ENCODE data around the gene CSNK1G1.
"Not testable (repeated sequence)": the region's sequence is repeated elsewhere in the genome, so short reads cannot be mapped to it uniquely, and the experiment has no call there.

Gene CSNK1G1

DNA sequence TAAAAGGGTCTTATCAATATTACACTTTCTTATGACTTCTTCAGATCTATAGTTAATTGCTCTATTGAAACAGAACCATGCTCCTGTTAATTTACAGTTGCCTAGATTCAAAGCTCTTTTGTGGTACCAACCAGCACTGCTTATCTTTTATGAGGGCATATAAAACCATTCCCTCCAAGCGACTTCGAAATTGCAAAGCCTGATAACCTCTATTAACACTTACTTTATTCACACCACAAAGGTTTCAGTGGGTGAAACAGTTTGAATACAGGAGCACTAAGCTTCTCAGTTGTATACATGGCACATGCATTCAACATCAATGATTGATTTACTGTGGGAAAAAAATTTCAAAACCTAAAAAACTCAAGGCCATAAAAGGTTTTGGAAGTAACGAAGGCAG is 118.3 kb downstream of the CSNK1G1 start:
- no peak for DNase-seq (ENCODE audit: low spot score)

DNA sequence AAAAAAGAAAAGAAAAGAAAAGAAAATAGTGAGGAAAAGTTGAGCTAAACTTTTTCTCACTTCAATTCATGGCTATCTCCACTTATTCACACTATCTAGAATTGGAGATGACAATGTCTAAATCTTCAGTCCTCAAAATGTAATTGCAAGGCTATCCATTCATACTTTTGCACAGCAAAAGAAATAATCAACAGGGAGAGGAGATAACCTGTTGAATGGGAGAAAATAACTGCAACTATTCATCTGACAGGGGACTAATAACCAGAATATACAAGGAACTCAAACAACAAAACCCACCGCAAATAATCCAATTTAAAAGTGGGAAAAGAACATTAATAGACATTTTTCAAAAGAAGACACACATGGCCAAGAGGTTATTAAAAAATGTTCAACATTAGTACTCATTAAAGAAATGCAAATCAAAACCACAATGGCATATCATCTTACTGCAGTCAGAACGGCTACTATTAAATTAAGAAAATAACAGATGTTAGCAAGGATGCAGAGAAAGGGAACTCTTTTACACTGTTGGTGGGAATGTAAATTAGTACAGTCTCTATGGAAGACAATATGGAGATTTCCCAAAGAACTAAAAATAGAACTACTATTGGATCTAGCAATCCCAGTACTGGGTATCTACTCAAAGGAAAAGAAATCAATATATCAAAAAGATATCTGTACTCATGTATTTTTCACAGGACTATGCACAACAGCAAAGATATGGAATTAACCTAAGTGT is 119.6 kb downstream of the CSNK1G1 start:
- no peak for DNase-seq (ENCODE audit: low spot score)

DNA sequence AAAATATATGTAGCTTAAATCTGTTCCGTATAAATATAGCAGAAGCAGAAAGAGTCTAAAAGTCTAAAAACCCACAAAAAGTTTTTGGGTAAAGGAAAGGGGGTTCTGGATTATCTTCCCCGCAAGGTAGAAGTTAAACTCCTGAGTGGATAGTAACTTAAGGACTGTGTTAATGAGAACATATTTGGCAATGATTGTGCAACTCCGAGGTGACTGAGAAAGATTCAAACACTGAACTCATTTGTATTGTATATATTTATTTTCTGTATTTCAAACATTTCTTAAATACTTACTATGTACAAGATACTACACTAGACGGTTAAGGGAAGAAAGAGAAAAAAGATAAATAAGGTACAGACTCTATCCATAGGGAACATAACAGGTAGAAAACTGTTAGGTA is 120.4 kb downstream of the CSNK1G1 start:
- no peak for DNase-seq (ENCODE audit: low spot score)

DNA sequence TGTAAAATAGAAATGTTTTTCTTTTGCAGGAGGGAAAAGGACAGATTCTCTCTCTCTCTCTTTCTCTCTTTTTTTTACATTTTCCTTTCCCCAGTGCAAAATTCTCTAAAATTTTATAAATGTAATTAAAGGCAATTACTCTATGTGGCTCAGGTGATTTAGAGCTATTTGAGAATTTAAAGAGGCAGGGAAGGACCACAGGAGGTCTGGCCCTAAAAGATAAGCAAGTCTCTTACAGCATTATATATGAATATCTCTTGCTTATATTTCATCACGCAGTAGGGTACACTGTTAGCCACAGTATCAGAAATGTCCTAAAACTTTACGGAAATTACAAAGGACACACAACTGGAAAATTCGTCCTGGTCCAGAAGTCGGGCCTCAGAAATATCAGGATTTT is 122.7 kb downstream of the CSNK1G1 start:
- no peak for DNase-seq (ENCODE audit: low spot score)

DNA sequence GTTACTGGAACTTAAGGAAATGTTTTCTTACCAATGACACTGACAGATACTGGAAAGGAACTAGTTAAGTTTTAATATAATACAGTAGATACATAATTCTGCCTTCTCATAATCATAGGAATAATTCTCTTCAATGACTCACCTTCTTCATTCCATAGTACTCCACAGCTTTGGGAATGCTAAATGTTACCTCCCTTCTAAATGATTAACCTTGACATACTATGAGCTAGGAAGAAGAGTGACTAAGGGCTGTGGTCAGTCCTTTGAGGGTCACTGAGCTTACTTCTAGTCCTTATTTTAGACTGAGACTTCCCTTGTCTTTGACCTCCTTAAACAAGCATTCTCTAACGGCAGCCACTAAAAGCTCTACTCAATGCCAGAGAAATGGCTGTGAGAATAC is 123.6 kb downstream of the CSNK1G1 start:
- DNase-seq (ENCODE audit: low spot score): no peak

DNA sequence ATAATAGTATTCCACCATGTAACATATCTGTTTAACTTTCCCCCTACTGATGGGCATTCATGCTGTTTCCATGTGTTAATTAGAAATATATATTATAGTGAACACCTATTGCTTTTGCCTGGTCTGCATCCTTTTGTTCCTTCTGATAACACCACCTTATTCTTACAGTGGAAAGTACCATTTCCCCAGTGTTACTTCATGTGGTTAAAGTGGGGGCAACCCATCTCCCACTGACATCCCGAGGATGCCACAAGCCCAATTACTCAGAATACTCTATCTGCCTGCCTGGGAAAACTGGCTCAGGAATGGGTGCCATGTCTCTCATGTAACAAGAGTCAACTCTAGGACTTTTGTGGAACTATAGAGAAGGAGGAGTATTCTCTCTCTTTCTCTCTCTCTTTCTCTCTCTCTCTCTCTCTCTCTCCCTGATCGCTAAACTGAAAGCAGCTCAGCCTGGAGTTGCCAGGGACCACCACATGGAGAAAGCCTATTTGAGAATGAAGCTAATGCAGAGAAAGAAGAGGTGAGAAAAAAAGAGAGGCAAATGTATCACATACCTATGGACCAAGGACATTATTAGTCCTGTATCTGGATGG is 126.7 kb downstream of the CSNK1G1 start:
- no peak for DNase-seq (ENCODE audit: low spot score)

DNA sequence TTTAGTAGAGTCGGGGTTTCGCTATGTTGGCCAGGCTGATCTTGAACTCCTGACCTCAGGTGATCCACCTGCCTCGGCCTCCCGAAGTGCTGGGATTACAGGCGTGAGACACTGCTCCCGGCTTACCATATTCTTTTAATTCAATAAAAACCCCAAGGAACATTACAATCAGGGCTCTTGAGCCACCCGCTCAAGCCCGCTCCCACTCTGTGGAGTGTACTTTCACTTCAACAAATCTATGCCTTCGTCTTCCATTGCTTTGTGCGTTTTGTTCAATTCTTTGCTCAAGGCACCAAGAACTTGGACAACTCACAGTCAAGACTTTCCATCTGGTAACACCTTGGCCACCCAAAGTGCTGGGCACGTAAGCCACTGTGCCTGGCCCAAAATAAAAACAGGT is 130.2 kb downstream of the CSNK1G1 start:
- DNase-seq (ENCODE audit: low spot score): no peak

DNA sequence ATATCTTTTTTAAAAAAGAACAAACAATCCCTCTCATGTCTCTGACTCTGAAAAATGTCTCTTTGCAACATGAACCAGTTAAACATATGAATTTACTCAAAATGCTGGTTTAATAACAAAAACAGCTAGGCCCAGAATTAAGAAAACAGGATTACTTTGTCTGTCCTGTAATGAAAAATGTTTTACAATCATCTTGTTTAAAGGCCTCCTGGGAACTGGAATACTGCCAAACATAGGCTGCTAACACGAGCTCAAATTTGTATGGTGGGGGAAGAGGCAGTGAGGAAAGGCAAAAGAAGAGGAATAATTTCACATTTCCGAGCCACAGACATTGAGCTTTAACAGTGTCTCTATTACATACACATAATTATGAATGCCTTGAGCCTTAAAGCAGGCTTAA is 131.5 kb downstream of the CSNK1G1 start:
- DNase-seq (ENCODE audit: low spot score): no peak

DNA sequence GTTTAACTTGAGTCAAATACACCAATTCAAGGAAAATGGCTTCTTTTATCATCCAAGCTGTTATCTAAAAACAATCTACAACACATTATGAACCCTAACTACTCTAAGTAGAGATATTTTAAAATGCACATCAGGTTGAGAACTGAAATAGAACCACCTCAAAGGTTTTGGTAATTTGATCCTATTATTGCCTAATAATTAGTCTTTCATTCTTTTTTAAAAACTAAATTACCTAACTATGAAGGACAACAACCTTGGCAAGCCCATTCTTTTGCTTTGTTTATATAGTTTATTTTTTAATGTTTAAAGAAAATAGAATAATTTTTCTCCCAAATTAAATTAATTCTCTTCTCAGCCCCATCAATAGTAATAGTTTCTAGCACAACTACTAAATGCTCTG is 132.1 kb downstream of the CSNK1G1 start:
- DNase-seq (ENCODE audit: low spot score): no peak

DNA sequence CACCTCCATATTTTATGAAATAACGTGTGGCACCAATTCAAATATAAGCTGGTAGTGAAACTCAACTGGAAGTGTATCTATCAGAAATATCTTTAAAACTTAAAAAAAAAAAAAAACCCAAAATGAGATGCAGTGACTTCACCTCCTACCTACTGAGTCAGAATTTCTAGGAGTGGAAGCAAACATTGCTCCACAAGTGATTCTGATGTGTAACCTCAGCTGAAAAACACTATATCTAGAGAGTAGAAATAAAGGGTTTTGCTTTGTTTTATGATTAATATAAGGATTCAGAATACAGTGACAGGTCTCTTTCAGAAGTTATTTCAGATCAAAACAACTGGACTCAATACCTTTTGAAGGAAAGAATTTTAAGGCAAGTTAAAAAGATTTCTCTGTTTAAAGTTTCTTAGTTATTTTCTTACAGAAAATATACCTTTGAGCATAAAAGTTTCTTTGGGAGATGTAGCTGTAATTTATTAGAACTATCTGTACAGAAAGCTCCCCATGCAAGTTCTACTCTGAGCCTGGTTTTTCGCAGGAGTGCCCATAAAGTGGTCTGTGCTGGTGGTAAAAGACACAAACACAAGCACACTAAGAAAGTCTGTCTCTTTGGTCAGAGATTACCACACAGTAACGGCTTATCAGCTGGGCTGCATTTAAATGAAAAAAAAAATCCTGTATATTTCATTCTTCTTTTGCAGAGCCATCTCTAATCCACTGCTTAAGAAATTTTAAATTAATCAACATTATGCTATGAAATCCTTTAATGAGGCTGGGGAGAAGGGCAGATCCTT is 133.2 kb downstream of the CSNK1G1 start:
- DNase-seq (ENCODE audit: low spot score): no peak

DNA sequence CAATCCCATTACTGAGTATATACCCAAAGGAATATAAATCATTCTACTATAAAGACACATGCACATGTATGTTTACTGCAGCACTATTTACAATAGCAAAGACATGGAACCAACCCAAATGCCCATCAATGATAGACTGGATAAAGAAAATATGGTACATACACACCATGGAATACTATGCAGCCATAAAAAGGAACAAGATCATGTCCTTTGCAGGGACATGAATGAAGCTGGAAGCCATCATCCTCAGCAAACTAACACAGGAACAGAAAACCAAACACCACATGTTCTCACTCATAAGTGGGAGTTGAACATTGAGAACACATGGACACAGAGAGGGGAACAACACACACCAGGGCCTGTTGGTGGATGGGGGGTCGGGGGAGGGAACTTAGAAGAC is 134.1 kb downstream of the CSNK1G1 start:
- not testable (repeated sequence) for DNase-seq (ENCODE audit: low spot score)

DNA sequence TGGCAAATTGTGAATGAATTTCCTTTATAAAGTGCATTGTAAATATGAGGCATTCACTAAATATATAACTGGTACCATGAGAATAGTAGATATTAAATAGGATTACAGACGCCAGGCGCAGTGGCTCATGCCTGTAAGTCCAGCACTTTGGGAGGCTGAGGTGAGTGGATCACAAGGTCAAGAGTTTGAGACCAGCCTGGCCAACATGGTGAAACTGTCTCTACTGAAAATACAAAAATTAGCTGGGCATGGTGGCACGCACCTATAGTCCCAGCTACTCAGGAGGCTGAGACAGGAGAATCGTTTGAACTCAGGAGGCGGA is 138.6 kb downstream of the CSNK1G1 start:
- not testable (repeated sequence) for DNase-seq (ENCODE audit: low spot score)

DNA sequence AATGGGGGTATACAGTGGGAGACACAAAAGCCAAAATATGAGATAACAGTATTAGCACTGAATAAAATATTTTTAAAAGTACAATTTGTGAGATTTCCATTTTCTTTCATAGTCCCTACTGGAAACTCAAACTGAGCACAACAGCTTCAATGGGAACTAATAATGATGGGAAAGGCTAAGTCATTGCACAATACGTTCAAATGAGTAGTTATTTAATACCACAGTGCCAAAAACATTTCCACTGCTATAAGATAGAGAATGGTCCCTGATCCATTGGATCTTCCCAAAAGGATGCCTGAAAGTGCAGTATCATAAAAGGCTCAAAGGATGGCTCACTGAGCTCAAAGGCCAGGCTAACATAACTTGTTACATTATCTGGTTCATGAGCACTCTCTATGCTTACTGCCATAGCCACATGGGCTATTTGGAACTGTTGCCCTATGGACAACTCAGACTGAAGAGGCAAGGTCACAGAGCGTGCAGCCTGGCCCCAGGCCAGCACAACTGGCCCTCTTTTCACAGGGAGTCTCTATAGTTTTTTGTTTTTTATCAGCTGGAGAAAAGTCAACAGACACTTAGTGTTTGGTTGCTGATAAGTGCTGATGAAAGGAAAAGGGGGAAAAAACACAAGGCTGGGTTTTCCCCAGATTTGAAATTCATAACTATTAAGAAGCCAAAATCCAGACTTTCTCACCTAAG is 139.1 kb downstream of the CSNK1G1 start:
- DNase-seq (ENCODE audit: low spot score): no peak

DNA sequence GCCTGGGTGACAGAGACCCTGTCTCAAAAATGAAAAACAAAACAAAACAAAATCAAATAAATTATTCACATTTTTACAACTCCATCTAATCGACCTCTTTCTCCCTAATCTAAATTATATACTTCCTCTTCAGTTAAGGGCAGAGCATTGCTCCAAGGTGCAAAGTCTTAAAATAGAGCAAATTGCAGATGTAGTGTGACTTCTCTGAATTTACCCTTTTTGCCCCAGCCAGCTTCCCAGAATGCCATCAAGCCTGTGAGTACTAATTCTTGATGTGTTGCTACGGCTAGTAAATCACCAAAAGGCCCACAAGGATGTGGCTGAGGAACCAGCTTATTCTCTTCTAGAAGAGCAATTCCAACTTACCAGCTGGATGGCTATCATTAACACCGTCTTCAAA is 139.8 kb downstream of the CSNK1G1 start:
- DNase-seq (ENCODE audit: low spot score): no peak

DNA sequence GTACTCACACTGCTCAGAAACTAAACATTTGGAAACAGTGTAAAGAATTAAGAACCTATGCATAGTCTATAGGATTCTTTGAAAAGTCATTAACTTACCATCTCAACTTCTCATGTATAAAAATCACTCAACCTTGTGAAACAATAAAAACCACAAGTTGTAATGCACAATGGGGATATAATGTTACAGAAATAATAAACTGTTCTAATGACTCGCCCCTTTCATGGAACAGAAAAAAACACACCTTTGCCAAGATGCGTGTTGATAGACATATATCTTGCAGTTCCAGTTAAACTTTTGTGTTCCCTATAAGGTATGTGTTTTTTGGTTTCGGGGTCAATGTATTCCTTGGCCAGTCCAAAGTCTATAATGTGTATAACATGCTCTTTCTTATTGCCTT is 142.3 kb downstream of the CSNK1G1 start:
- no peak for DNase-seq (ENCODE audit: low spot score)

DNA sequence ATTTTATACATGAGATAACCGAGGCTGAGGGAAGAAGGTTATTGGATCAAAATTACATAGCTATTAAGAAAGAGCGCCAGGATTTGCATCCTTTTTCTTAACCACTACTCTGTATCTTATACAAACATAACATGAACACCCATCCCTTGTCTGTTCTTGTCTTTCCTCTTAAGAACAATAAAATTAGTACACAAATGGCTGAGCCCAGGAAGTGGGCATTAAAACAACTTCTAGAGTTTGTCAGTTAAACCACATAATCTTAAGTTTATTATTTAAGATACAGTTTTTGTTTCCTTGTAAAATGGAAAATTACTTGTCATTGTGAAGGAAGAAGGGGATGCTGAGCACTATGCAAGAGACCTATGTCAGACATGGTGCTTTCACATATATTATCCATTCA is 144.3 kb downstream of the CSNK1G1 start:
- no peak for DNase-seq (ENCODE audit: low spot score)

DNA sequence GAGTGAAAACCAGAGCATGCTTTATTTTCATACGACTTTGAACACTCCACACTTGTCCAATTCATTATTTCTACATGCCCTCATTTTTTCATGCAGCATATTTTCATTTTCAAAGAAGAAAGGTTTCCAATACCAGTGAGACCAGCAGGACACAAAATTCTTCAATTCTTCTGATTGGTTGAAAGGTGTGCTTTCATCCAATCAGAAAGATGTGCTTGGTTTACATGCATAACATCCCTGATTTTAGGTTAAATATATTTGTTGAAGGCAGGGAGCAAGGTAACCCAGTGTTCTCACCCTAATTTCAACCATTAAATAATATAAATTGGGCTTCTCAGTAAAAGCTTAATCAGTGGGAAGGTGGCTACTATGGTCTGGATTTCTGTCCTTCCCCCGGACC is 145.6 kb downstream of the CSNK1G1 start:
- DNase-seq (ENCODE audit: low spot score): no peak

DNA sequence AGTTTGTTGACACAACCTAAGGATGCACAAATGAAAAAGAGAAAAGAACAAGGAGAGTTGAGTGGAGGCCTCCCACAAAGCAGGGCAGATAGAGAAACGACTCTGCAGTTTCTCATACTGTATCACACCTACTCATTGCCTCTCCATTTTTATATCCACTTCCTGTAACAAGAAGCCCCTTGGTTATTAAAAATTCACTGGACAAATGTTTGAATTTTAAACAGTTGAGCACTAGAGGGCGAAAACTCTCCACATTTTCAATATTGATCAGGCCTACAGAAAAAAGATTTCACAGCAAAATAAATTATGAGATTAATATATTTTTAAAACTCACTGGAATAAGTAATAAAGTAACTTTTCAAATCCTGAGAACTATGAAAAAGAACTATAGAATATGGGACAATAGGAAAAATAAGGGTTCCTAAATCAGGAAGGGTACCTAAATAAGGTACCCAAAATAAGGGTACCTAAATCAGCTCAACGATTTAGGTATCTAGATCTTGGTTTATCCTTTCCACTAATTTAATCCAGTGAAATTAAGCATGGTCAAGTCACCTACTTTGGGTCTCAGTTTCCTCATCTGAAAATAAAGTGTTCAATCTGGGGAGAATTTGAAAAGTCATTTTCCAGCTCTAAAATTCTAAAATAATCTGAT is 146.2 kb downstream of the CSNK1G1 start:
- peak; percentile 11 for DNase-seq (ENCODE audit: low spot score)

DNA sequence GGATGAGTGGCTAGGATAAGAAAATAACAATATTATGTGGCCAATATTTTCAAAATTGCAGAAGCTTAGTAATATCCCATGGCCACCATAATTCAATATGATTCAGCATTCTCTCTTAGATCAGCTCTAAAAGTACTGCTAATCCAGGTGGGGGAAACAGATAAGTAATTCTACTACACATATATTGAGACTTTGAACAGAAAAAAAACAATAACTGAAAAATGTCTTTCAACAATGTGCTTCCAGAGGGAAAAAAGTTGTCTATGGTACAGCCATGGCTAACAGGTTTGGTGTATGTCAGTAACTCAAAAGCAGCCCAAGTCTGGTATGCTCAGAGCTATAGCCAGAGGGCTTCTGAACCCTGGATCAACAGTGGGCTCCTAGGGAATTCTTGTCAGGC is 150.8 kb downstream of the CSNK1G1 start:
- DNase-seq (ENCODE audit: low spot score): no peak

DNA sequence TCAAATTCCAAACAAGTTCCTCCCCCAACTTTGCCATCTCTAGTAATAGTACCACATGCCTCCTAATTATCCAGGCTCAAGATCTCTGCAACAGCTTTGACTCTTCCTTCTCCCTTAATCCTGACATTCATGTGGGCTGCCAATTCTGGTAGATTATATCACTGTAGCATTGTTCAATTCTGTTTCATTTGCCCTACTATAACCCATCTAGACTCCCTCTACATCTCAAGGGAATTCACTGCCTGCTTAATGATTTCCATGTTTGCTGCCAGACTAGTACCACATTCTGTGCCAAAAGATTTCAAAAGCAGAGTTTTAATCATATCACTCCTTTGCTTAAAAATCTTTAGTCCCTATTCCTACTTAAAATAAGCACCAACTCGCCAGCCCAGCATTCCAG is 158.5 kb downstream of the CSNK1G1 start:
- DNase-seq (ENCODE audit: low spot score): no peak

DNA sequence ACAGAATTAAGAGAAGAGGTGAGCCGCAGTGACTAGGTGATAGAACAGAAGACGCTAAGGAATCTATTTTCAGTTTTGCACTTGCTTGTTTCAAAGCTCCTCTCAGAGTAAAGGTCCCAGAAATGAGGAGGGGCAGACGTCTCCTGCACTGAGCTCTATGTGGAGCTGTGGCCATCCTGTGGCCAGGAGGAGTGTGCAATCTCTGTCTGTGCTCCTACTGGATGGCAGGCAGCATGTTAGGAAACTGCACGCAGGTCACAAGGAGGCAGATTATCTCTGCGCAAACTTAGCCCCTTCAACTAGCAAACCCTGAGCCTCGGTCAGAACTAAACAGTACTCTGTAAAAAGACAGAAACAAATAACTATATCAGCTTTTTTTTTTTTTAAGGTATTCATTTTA is 162.0 kb downstream of the CSNK1G1 start:
- DNase-seq (ENCODE audit: low spot score): no peak

Data from AG08396 (cell line).